ENCODE data around the gene MDFIC2.
"Not testable (repeated sequence)": the region's sequence is repeated elsewhere in the genome, so short reads cannot be mapped to it uniquely, and the experiment has no call there.

MDFIC2 gene

GRCh38 chr3:70312336-70312735, at the start of gene MDFIC2:
TSS of gene MDFIC2 (minus strand) at chr3:70312638. CDS start at chr3:70311973, 665 bp downstream.
- no peak for DNase-seq

DNA sequence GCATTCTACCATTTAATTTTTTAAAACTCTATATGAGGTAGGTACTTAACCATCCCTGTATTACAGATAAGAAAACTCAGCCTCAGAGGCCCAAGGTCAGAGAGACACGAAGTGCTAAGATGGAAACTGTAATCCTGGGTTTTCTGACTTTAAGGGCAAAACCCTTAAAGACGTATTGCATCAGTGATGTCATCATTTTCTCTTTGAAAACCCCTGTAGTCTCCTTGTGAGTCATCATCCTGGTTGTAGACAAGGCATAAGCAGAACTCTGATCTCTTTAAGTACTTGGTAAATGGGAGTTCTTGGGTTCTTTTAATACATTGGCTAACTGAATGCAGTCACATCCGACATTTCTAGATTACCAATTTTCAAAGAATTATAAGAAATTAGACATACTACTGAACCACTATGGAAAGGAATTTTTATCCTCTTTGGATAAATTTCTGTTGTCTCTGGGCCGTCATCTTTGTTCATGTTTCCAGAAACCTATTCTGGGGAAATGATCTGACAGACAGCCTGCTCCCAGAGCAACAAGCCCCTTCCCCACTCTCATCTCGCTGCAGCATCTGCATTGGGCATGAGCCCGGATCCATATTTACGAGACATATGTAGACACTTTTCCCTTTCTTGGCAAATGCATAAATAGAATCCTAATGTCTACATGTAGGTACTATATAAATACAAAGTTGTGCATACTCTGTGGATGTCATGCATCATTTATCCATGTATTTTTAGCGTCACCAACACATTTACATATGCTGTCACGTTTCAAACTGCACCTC, 48.7 kb upstream of the MDFIC2 start:
- DNase-seq, result no peak

- DNase-seq, result no peak
Measured at GRCh38 chr3:70359711-70360110, 47.3 kb upstream of the MDFIC2 start.

DNA sequence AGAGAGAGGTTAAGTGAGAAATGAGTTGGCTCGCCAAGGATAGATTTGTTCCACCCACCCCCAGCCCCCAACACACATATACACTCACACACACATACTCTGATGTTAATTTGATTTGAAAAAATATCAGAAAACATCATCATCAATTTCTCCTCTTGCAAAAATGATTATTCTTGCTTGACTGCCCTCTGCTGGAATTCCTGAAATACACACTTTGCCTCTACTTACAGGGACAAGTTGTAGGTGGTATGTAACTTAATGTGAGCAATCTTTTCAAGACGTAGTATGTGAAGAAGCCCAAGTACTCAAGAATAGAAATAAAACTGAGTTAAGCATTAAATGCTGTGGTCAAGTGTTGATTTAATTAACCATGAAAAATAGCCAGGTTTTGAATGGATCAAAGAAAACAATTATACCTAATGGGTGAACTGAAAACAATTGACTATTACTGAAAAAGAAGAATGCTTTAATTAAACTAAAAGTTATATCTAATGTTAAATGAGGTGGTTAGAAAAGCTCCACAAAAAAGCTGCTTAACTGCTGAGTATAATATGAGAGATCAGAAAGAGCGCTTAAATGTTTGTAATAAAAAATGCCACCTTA, 46.6 kb upstream of the MDFIC2 start:
- no peak for DNase-seq

DNA sequence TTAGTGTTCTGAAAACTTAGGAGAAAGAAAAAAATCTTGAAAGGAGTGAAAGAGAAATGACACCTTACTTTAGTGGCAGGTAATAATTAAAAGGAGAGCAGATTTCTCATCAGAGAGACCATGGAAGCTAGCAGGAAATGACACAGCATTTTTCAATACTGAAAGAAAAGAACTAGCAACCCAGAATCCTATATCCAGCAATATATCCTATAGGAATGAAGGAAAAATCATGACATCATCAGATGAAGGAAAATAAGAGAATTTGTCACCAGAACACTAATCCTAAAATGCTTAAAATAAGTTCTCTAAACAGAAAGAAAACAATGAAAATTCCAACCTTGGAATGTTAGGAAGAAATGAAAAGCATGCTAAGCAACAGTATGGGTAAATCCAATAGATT, 39.8 kb upstream of the MDFIC2 start:
- no peak for DNase-seq

DNA sequence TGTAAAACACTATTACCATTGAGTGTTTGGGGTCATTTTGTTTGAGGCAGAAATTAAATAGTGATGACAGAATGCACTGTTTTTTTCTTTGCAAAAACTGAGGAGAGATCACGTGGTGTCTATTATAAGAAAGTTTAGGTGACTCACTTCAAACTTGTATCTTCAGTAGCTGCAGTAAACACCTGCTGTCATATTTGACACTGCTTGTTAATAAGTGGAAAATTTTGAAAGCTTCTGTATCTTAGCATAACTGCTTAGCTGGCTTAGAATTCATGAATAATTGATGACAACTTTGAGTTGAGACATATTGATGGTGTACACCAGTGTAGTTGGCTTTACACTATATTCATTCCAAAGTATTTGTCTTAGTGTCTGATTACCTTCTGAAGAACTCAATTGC, 29.7 kb upstream of the MDFIC2 start:
- DNase-seq, result no peak

- DNase-seq, result not testable (repeated sequence)
Measured at GRCh38 chr3:70336885-70337284, 24.4 kb upstream of the MDFIC2 start.

DNA sequence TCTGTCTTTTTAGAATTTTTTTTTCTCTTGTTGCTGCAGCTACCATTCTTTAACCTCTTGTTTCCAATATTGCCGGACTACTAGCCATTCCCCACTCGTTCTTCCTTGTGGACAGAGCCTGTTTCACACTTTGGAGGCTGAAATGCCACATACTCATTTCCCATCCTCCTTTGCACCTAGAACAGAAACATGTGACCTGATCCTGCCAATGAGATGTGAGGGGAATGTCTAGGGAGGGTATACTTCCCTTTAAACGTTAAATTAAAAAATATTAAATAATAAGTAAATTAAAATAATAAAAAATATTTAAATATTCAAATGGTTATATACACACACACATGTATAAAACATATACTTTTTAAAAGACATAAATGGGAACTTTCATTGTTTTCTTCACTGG, 20.6 kb upstream of the MDFIC2 start:
- DNase-seq, result no peak

GRCh38 chr3:70315021-70315420, 2.6 kb upstream of the MDFIC2 start:
- no peak for DNase-seq

GRCh38 chr3:70310809-70311208, 1.6 kb downstream of the MDFIC2 start:
- no peak for DNase-seq

GRCh38 chr3:70309591-70309990, 2.8 kb downstream of the MDFIC2 start:
- DNase-seq, result no peak

DNA sequence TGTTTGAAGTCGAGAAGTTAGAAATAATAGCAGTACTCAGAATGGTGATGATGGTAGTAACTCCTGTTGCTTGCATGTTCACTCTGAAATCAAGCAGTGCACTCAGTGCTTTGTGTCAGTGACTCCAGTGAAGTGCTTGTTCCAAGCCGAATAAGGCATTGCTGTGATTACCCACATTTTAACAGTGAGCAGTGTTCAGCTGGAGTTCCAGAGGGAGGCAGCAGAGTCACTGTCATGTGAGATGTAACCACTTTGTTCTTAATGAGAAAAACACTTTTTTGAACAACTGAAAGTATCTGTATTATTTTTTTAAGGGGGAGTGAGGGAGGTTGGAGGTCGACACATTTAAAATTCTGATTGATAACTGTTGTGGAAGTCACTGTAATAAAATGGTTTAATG, 3.7 kb downstream of the MDFIC2 start:
- no peak for DNase-seq

DNA sequence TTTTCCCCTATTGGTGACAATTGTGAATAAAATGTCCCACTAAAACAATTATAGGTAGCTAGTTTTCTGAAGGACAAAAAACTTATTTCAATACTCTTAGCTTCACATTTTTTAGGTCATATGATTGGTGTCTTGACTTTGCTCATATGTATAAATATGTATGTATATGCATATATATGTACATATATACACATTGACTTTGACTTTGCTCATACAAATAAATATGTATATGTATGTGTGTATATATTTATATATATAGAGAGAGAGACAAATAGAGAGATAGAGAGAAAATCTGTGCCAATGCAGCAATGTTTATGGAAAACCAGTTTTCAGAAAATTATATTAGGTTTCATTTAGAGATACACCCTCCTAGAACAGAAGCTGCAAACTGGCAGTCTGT, 5.7 kb downstream of the MDFIC2 start:
- DNase-seq, result no peak

DNA sequence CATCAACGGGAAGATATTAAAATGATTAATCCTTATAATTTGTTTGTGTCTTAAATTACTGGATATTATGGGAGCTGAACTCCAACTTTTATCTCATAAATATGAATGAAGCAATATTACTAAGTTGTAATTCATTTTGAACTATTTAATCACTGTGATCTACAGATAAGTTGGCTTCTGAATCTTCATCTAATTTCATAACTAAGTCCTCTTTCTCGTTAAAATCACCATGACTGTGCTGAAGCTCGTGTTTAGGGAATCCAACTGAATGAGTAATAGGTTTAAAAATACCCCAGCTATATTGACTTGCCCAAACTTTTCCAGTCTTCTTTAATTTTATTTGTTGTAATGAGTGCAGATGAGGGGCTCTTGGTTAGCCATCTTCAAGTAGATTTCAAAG, 14.1 kb downstream of the MDFIC2 start:
- no peak for DNase-seq

GRCh38 chr3:70291097-70291482, 21.3 kb downstream of the MDFIC2 start:
- DNase-seq, result no peak

DNA sequence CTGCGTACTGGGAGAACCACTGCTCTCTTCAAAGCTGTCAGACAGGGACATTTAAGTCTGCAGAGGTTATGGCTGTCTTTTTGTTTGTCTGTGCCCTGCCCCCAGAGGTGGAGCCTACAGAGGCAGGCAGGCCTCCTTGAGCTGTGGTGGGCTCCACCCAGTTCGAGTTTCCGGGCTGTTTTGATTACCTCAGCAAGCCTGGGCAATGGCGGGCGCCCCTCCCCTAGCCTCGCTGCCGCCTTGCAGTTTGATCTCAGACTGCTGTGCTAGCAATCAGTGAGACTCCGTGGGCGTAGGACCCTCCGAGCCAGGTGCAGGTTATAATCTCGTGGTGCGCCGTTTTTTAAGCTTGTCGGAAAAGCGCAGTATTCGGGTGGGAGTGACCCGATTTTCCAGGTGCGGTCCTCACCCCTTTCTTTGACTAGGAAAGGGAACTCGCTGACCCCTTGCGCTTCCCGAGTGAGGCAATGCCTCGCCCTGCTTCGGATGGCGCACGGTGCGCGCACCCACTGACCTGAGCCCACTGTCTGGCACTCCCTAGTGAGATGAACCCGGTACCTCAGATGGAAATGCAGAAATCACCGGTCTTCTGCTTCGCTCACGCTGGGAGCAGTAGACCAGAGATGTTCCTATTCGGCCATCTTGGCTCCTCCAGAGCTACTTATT, 21.9 kb downstream of the MDFIC2 start:
- DNase-seq, result not testable (repeated sequence)

GRCh38 chr3:70281663-70282062, 30.8 kb downstream of the MDFIC2 start:
- no peak for DNase-seq

DNA sequence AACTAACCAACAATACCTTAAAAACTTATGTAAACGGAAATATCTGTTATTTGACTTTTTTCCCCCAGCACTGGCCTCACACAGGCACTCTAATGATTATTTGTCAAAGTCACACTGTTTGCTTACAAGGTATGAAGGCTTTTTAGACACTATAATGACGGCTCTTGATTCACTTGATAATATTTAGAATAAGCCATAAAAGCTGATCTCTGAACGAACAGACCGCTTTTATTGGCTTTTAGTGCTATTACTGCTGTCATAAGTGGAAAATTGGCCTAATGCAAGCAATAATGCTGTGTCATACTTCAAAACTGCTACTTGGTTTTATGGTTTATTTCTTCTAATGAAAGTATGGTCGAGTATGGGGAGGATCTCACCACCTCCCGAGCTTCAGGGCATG, 35.1 kb downstream of the MDFIC2 start:
- no peak for DNase-seq

- DNase-seq, result no peak
Measured at GRCh38 chr3:70276901-70277300, 35.5 kb downstream of the MDFIC2 start.

- no peak for DNase-seq
Measured at GRCh38 chr3:70273492-70273891, 38.9 kb downstream of the MDFIC2 start.

DNA sequence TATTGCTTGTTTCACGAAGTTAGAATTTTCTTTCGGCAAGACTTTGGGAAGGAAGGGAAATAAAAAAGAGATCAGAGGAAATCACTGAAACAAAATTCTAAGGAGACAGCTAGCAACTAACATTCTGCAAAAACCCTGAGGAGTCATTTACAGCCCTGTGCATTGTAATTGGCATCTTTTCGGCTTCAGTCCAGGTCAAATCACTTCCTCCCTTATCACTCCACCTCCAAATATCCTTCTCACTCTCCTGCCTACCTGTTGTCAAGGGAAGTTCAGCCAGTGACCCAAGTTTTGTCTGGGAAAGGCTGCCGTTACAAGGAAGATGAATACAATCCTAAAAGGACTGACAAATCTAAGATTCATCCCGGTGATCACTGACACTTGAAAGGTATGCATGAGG, 39.6 kb downstream of the MDFIC2 start:
- no peak for DNase-seq

- no peak for DNase-seq
Measured at GRCh38 chr3:70264122-70264780, 48.2 kb downstream of the MDFIC2 start.

DNA sequence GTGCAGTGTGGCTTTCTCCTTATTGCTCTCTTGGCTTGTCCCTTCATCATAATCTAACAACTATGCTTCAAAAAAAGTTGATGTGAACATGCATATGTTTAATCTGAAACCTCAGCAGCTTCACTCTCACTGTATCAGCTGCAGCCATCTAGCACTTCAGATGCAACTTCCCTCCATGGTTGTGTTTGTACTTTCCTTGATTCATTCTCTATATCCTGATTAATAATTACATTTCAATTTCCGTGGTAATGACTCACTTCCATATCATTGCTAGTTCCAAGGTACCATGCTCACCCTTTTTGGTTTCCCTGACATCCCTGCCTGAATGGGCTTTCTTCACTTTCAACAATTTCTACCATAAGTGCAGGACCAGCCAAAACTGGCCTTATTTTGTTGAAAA, 51.2 kb downstream of the MDFIC2 start:
- no peak for DNase-seq

- no peak for DNase-seq
Measured at GRCh38 chr3:70256566-70256965, 55.9 kb downstream of the MDFIC2 start.

Data from NCI-H446 treated with DMSO at 0.1 percent for 48 hours (cell line).